GM13977 (cell line): Measurements from ENCODE around the gene PTBP1.

Experiments used
- DNase-seq: peaks from one replicate; pipeline ENCODE4 v3.0.0; 2012; ENCODE audit warnings: low spot score
- in situ Hi-C: fragments of 300-500 bp; cut with MboI; formaldehyde crosslinking; loops from one replicate; pipeline ENCODE4 v1.12.0; 2022; ENCODE audit warnings: low sequenced_read_pairs, low pct_unique_long_range_greater_than_20kb, mixed read lengths, inconsistent platforms; ENCODE audit not compliant: unreplicated experiment
- TF ChIP-seq, protein P1 (sequence below): IDR thresholded peaks from 2 replicates; pipeline ENCODE4 v1.5.1; 2012; ENCODE audit warnings: mild to moderate bottlenecking, control low read depth; ENCODE audit not compliant: insufficient read depth; ENCODE audit errors: extremely low read depth, missing control alignments

PTBP1 gene

DNA sequence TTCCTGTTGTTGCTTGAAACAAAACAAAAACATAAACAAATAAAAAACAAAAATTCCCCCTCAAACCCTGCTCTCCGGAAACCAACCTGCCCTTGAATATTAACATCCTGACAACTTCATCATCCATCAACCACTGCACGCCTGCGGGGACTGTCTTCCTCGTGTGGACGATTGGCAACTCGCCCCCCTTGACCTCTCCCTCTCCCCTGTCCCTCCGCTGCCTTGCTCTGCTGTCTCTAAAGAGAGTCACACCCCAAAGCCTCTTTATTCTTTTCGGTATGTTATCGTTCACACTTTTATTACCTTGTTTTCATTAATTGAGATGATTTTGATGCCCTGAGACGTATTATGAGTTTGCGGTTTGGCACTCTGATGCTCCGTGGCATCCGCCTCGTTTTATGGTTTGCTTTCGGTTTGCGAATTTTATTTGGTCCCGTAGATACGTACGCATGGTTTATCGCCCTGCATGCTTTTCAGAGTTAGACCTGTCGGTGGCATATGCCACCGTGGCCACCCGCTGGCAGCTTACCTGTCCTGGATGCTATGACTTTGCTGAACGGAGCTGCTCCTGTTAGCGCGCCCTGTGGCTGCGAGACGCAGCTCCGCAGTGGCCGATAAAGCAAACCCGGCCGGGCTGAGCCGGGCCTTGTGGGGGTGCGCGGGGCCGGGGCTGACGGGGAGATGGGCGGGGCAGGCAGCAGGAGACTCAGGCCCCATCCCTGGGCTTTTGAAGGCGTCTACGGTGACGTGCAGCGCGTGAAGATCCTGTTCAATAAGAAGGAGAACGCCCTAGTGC lies 10.6 kb downstream of the PTBP1 start:
- DNase-seq = peak; percentile 49
- TF ChIP-seq, protein P1, sequence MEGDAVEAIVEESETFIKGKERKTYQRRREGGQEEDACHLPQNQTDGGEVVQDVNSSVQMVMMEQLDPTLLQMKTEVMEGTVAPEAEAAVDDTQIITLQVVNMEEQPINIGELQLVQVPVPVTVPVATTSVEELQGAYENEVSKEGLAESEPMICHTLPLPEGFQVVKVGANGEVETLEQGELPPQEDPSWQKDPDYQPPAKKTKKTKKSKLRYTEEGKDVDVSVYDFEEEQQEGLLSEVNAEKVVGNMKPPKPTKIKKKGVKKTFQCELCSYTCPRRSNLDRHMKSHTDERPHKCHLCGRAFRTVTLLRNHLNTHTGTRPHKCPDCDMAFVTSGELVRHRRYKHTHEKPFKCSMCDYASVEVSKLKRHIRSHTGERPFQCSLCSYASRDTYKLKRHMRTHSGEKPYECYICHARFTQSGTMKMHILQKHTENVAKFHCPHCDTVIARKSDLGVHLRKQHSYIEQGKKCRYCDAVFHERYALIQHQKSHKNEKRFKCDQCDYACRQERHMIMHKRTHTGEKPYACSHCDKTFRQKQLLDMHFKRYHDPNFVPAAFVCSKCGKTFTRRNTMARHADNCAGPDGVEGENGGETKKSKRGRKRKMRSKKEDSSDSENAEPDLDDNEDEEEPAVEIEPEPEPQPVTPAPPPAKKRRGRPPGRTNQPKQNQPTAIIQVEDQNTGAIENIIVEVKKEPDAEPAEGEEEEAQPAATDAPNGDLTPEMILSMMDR = no peak
- in situ Hi-C loops = no loop called here

DNA sequence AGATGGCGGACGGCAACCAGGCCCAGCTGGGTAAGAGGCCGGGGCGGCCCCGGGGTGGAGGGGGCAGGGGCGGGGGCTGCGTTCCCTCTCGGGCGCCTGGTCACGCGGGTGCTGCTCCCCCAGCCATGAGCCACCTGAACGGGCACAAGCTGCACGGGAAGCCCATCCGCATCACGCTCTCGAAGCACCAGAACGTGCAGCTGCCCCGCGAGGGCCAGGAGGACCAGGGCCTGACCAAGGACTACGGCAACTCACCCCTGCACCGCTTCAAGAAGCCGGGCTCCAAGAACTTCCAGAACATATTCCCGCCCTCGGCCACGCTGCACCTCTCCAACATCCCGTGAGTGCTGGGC lies 11.1 kb downstream of the PTBP1 start:
- DNase-seq = no peak
- TF ChIP-seq, protein P1 = no peak
- in situ Hi-C loops = no loop called here

DNA sequence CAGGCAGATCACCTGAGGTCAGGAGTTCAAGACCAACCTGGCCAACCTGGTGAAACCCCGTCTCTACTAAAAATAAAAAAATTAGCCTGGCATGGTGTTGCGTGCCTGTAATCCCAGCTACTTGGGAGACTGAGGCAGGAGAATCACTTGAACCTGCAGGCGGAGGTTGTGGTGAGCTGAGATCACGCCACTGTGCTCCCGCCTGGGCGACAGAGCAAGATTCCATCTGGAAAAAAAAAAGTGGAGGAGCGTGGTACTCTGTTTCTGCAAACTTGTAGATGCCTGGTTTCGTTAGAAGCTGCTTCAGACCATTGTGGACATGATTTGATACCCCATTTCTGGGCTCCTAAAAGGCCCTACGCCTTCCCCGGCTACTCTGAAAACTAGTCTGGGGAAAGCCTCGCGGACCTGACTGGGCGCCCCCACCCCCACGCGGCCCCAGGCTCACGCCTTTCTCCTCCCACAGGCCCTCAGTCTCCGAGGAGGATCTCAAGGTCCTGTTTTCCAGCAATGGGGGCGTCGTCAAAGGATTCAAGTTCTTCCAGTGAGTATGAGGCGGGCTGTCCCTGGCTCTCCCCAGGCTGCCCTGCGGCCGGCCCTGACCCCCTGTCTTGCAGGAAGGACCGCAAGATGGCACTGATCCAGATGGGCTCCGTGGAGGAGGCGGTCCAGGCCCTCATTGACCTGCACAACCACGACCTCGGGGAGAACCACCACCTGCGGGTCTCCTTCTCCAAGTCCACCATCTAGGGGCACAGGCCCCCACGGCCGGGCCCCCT lies 13.0 kb downstream of the PTBP1 start:
- TF ChIP-seq, protein P1 = no peak
- in situ Hi-C loops = no loop called here
- no peak for DNase-seq

DNA sequence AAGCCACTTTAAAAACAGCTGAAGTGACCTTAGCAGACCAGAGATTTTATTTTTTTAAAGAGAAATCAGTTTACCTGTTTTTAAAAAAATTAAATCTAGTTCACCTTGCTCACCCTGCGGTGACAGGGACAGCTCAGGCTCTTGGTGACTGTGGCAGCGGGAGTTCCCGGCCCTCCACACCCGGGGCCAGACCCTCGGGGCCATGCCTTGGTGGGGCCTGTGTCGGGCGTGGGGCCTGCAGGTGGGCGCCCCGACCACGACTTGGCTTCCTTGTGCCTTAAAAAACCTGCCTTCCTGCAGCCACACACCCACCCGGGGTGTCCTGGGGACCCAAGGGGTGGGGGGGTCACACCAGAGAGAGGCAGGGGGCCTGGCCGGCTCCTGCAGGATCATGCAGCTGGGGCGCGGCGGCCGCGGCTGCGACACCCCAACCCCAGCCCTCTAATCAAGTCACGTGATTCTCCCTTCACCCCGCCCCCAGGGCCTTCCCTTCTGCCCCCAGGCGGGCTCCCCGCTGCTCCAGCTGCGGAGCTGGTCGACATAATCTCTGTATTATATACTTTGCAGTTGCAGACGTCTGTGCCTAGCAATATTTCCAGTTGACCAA lies 13.7 kb downstream of the PTBP1 start:
- TF ChIP-seq, protein P1 = no peak
- in situ Hi-C loops = no loop called here
- DNase-seq = no peak

DNA sequence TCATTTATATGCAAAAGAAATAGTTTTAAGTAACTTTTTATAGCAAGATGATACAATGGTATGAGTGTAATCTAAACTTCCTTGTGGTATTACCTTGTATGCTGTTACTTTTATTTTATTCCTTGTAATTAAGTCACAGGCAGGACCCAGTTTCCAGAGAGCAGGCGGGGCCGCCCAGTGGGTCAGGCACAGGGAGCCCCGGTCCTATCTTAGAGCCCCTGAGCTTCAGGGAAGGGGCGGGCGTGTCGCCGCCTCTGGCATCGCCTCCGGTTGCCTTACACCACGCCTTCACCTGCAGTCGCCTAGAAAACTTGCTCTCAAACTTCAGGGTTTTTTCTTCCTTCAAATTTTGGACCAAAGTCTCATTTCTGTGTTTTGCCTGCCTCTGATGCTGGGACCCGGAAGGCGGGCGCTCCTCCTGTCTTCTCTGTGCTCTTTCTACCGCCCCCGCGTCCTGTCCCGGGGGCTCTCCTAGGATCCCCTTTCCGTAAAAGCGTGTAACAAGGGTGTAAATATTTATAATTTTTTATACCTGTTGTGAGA lies 14.3 kb downstream of the PTBP1 start:
- in situ Hi-C loops = no loop called here
- DNase-seq = peak; percentile 43

More for the DNA sequence above, 14.3 kb downstream of the PTBP1 start:
- TF ChIP-seq, protein P1 = no peak
